ENCODE data around the gene DUS3L. TPM values are rescaled to one million over a fixed set of nuclear protein-coding genes. Genes with fewer than 3 reads are reported as not detected.
"Not testable (repeated sequence)": the region's sequence is repeated elsewhere in the genome, so short reads cannot be mapped to it uniquely, and the experiment has no call there.

DUS3L gene
- total and polyA plus RNA-seq, 2 of the 8 experiments (the other 6 are each of a cell fraction or from before 2014, with no cell fraction given) = 37.6 to 39.1 TPM

- H3K9ac ChIP-seq (replicated peaks in 1 of 4; ENCODE audit: extremely low read depth in 1 of 4, low read depth in 3 of 4, low read length in 3 of 4) = no peak overlapping the region
- ChIA-PET CTCF (ENCODE audit: partially characterized antibody) (interaction anchor here (1.2 to 1.4 kb wide), 2 partner anchors 8 to 93 kb away, joined by 3 to 9 read pairs; partner anchors contain the start of gene RPL36), POLR2A (ENCODE audit: partially characterized antibody) (interaction anchor here (1.3 to 3.9 kb wide), 6 partner anchors 15 to 94 kb away, joined by 3 to 25 read pairs (median 4); partner anchors contain the start of genes CATSPERD and LONP1)
- no peak overlapping the region for H2AFZ ChIP-seq (ENCODE audit: low read length)
- no peak overlapping the region for H4K5ac ChIP-seq (ENCODE audit: insufficient read length, low read depth, low read length)
- no peaks in the 10 kb centered on the region for H3K4me1 ChIP-seq (replicated peaks in 1 of 4; ENCODE audit: control insufficient read depth in 3 of 4, insufficient read depth in 4 of 4, low read length in 3 of 4)
- no peaks in the 10 kb centered on the region for H3K27me3 ChIP-seq (replicated peaks in 1 of 4; ENCODE audit: control insufficient read depth in 3 of 4, extremely low read depth in 1 of 4, insufficient read depth in 3 of 4, low read length in 3 of 4)
- no peak overlapping the region for H2BK120ac ChIP-seq (replicated peaks; ENCODE audit: low read depth, low read length)
- no peak overlapping the region for H3K4me3 ChIP-seq (ENCODE audit: extremely low read depth in 1 of 4, insufficient read depth in 2 of 4, low read depth in 3 of 4, low read length in 4 of 4)
- no peak overlapping the region for H4K91ac ChIP-seq (replicated peaks; ENCODE audit: insufficient read length, low read length)
- H3K27ac ChIP-seq (ENCODE audit: low read depth, low read length) = no peak overlapping the region
- DNase-seq (ENCODE audit: low read depth in 1 of 2, low spot score in 2 of 2) (no peak), FAIRE-seq (no peak)
- no peak overlapping the region for H3K56ac ChIP-seq (replicated peaks; ENCODE audit: insufficient read length, low read depth, low read length)
- no peak overlapping the region for H2BK15ac ChIP-seq (ENCODE audit: low read length)
- no peaks in the 10 kb centered on the region for H3K23me2 ChIP-seq (ENCODE audit: low read depth, low read length)
- no peak overlapping the region for H2BK5ac ChIP-seq (ENCODE audit: low read depth, low read length)
- H4K8ac ChIP-seq (ENCODE audit: extremely low read depth, insufficient read depth, low read length) = no peak overlapping the region; the same call in none of the 2 replicates
- no peaks in the 10 kb centered on the region; the same call in 1 of the 2 replicates for H3K79me1 ChIP-seq (ENCODE audit: low read depth, low read length)
- H4K20me1 ChIP-seq (replicated peaks in 1 of 2; ENCODE audit: control insufficient read depth in 1 of 2, insufficient read depth in 2 of 2, low read length in 2 of 2) = peaks cover 0 to 6% of the 10 kb centered on the region in 2 experiments
- 92% methylated on average over 9 of the region's 9 CpGs; no CpG with 5 or more reads in 1 of the 2 experiments for WGBS, 2 experiments (ENCODE audit: extremely low coverage in 1 of 2, insufficient coverage in 1 of 2, insufficient read length in 1 of 2, insufficient replicate concordance in 2 of 2, low coverage in 1 of 2, low lambda C conversion rate in 2 of 2, missing lambda C conversion rate in 1 of 2)
- H2BK20ac ChIP-seq (ENCODE audit: low read length) = no peak overlapping the region
- no peak overlapping the region for H3K18ac ChIP-seq (ENCODE audit: extremely low read depth, low read length)
- H3K36me3 ChIP-seq (ENCODE audit: control insufficient read depth in 2 of 4, insufficient read depth in 4 of 4, low read length in 3 of 4) = peaks cover 5 to 23% (median 17%) of the 10 kb centered on the region in 4 experiments; a peak in 6 of 8 replicates
- no peak overlapping the region for H3K23ac ChIP-seq (ENCODE audit: insufficient read length)
- H3K9me3 ChIP-seq (ENCODE audit: insufficient read depth in 2 of 2, low read depth in 1 of 2, low read length in 1 of 2) = no peaks in the 10 kb centered on the region
- H3K14ac ChIP-seq (ENCODE audit: insufficient read length) = no peak overlapping the region
- H3K4ac ChIP-seq (replicated peaks; ENCODE audit: insufficient read length, low read depth, low read length) = no peak overlapping the region
- no peaks in the 10 kb centered on the region for H3K79me2 ChIP-seq (ENCODE audit: control insufficient read depth in 1 of 2, insufficient read depth in 2 of 2, low read length in 2 of 2)
- no peak for TF ChIP-seq POLR2A (IDR thresholded peaks at IDR 0.05; ENCODE audit: control extremely low read depth in 1 of 2, low read depth in 2 of 2, low read length in 2 of 2)
- no peak overlapping the region for H2BK12ac ChIP-seq (ENCODE audit: low read depth, low read length)
- no peak overlapping the region for H3K4me2 ChIP-seq (ENCODE audit: insufficient read depth in 1 of 2, low read depth in 2 of 2, low read length in 2 of 2)
- H2AK5ac ChIP-seq (ENCODE audit: low read depth, low read length) = no peak overlapping the region
Measured at GRCh38 chr19:5782322-5782721, 8.6 kb downstream of the DUS3L start.

- H2AFZ ChIP-seq (ENCODE audit: low read length); DNase-seq (ENCODE audit: low read depth in 1 of 2, low spot score in 2 of 2); H3K23me2 ChIP-seq (ENCODE audit: low read depth, low read length); H2BK15ac ChIP-seq (ENCODE audit: low read length); H3K4me2 ChIP-seq (ENCODE audit: insufficient read depth in 1 of 2, low read depth in 2 of 2, low read length in 2 of 2); H2BK5ac ChIP-seq (ENCODE audit: low read depth, low read length); H3K14ac ChIP-seq (ENCODE audit: insufficient read length); H2BK20ac ChIP-seq (ENCODE audit: low read length); H3K18ac ChIP-seq (ENCODE audit: extremely low read depth, low read length); H3K4me1 ChIP-seq (replicated peaks in 1 of 4; ENCODE audit: control insufficient read depth in 3 of 4, insufficient read depth in 4 of 4, low read length in 3 of 4); H3K27me3 ChIP-seq (replicated peaks in 1 of 4; ENCODE audit: control insufficient read depth in 3 of 4, extremely low read depth in 1 of 4, insufficient read depth in 3 of 4, low read length in 3 of 4); H3K9me3 ChIP-seq (ENCODE audit: insufficient read depth in 2 of 2, low read depth in 1 of 2, low read length in 1 of 2); H3K79me1 ChIP-seq (ENCODE audit: low read depth, low read length); H3K27ac ChIP-seq (ENCODE audit: low read depth, low read length); H3K36me3 ChIP-seq (ENCODE audit: control insufficient read depth in 2 of 4, insufficient read depth in 4 of 4, low read length in 3 of 4); H2BK120ac ChIP-seq (replicated peaks; ENCODE audit: low read depth, low read length); H3K79me2 ChIP-seq (ENCODE audit: control insufficient read depth in 1 of 2, insufficient read depth in 2 of 2, low read length in 2 of 2); H3K4me3 ChIP-seq (ENCODE audit: extremely low read depth in 1 of 4, insufficient read depth in 2 of 4, low read depth in 3 of 4, low read length in 4 of 4); H3K4ac ChIP-seq (replicated peaks; ENCODE audit: insufficient read length, low read depth, low read length); H4K5ac ChIP-seq (ENCODE audit: insufficient read length, low read depth, low read length); H3K56ac ChIP-seq (replicated peaks; ENCODE audit: insufficient read length, low read depth, low read length); H4K8ac ChIP-seq (ENCODE audit: extremely low read depth, insufficient read depth, low read length); H2AK5ac ChIP-seq (ENCODE audit: low read depth, low read length); H3K23ac ChIP-seq (ENCODE audit: insufficient read length); H4K91ac ChIP-seq (replicated peaks; ENCODE audit: insufficient read length, low read length); FAIRE-seq; H2BK12ac ChIP-seq (ENCODE audit: low read depth, low read length); H4K20me1 ChIP-seq (replicated peaks in 1 of 2; ENCODE audit: control insufficient read depth in 1 of 2, insufficient read depth in 2 of 2, low read length in 2 of 2); H3K9ac ChIP-seq (replicated peaks in 1 of 4; ENCODE audit: extremely low read depth in 1 of 4, low read depth in 3 of 4, low read length in 3 of 4): not testable (repeated sequence)
- ChIA-PET CTCF (ENCODE audit: partially characterized antibody) (interaction anchor here (0.5 to 1.0 kb wide), 5 partner anchors 12 to 98 kb away, joined by 3 read pairs; partner anchors contain the start of gene RPL36), POLR2A (ENCODE audit: partially characterized antibody) (interaction anchor here (1.3 to 4.6 kb wide), 5 partner anchors 9 to 90 kb away, joined by 3 to 32 read pairs (median 8); partner anchors contain the start of genes CATSPERD, DUS3L and LONP1)
- WGBS, 2 experiments (ENCODE audit: extremely low coverage in 1 of 2, insufficient coverage in 1 of 2, insufficient read length in 1 of 2, insufficient replicate concordance in 2 of 2, low coverage in 1 of 2, low lambda C conversion rate in 2 of 2, missing lambda C conversion rate in 1 of 2) = 92% methylated on average over 11 of the region's 11 CpGs; no CpG with 5 or more reads in 1 of the 2 experiments
Measured at GRCh38 chr19:5780916-5781315, 10.0 kb downstream of the DUS3L start.
